Epithelial cell of proximal tubule (primary cell): ENCODE results near the gene ZYG11A. TPM values are rescaled to one million over a fixed set of nuclear protein-coding genes. Genes with fewer than 3 reads are reported as not detected.
"Not testable (repeated sequence)": the region's sequence is repeated elsewhere in the genome, so short reads cannot be mapped to it uniquely, and the experiment has no call there.

Experiments used
- DNase-seq: peaks from one replicate; pipeline ENCODE4 v3.0.0-alpha.2; 2011; ENCODE audit warnings: low read depth
- H3K4me3 ChIP-seq: 2 replicates; pipeline ENCODE4 v1.5.1; 2011; ENCODE audit warnings: low read depth, mild to moderate bottlenecking, low read length
- total RNA-seq: library from RNA; depleted of rRNA; stranded (reverse); fragments of >200 nt; gene quantifications from 2 replicates; pipeline ENCODE4 v1.2.3, GENCODE V29; 2015
- TF ChIP-seq, protein P1 (sequence below): conservative IDR thresholded peaks from 2 replicates; pipeline ENCODE4 v1.5.1; 2012; ENCODE audit warnings: low read depth, mild to moderate bottlenecking, low read length

Gene ZYG11A
- total RNA-seq, 1 donor from 2014 or later, result 0.86 TPM

GRCh38 chr1:52855584-52855983 lies 13.0 kb downstream of the ZYG11A start:
- TF ChIP-seq, protein P1, sequence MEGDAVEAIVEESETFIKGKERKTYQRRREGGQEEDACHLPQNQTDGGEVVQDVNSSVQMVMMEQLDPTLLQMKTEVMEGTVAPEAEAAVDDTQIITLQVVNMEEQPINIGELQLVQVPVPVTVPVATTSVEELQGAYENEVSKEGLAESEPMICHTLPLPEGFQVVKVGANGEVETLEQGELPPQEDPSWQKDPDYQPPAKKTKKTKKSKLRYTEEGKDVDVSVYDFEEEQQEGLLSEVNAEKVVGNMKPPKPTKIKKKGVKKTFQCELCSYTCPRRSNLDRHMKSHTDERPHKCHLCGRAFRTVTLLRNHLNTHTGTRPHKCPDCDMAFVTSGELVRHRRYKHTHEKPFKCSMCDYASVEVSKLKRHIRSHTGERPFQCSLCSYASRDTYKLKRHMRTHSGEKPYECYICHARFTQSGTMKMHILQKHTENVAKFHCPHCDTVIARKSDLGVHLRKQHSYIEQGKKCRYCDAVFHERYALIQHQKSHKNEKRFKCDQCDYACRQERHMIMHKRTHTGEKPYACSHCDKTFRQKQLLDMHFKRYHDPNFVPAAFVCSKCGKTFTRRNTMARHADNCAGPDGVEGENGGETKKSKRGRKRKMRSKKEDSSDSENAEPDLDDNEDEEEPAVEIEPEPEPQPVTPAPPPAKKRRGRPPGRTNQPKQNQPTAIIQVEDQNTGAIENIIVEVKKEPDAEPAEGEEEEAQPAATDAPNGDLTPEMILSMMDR, result no peak
- H3K4me3 ChIP-seq, result no peak overlapping the region
- DNase-seq, result no peak

GRCh38 chr1:52856026-52856425 lies 13.5 kb downstream of the ZYG11A start:
- H3K4me3 ChIP-seq, result no peak overlapping the region
- no peak for DNase-seq
- TF ChIP-seq, protein P1, result no peak

DNA sequence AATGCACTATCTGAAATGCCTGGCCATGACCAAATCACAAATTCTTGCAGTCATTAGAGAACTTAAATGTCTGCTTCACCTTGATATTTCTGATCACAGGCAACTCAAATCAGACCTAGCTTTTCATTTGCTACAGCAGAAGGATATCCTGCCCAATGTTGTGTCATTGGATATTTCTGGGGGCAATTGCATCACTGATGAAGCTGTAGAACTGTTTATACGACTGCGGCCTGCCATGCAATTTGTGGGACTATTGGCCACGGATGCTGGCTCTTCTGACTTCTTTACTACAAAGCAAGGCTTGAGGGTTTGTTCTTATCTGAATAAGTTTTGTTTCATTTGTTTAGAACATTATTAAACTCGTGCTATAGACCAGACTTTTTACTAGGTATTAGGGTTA lies 14.9 kb downstream of the ZYG11A start:
- TF ChIP-seq, protein P1, result no peak
- DNase-seq, result no peak
- no peak overlapping the region for H3K4me3 ChIP-seq

GRCh38 chr1:52862666-52863458 lies 20.3 kb downstream of the ZYG11A start:
- TF ChIP-seq, protein P1, result no peak
- no peak overlapping the region for H3K4me3 ChIP-seq
- DNase-seq, result no peak

DNA sequence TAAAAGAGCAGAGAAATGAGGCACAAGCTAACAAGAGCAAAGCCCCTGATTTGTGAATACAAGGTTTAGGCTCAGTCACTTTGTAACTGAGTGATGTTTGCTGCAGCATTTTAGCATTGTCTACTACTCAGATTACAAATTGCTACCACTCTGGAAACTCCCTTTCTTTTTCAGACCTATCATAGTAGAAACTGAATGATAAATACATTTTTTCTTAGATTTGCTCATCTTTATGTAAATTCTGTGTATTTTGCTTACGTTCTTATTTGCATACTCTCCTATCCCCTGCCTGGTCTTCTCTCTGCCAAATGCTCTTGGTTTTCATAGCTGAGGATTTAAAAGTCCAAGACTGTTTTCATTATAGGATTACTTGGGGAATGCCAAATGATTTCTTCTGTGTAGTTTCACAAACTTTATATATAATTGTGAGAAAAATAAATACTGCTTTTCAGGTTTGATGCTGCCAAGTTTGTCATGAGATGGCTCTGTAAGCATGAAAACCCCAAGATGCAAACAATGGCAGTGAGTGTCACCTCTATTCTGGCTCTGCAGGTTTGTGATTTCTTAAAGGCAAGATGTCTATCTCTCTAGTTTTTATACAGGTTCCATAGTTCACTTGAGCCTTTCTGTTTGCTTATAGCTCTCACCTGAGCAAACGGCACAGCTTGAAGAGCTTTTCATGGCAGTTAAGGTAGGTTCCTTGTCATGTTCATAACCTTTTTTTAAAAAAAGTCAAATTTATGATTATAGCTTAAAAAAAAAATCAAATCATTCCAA lies 24.7 kb downstream of the ZYG11A start:
- no peak for DNase-seq
- TF ChIP-seq, protein P1, result no peak
- no peak overlapping the region for H3K4me3 ChIP-seq

DNA sequence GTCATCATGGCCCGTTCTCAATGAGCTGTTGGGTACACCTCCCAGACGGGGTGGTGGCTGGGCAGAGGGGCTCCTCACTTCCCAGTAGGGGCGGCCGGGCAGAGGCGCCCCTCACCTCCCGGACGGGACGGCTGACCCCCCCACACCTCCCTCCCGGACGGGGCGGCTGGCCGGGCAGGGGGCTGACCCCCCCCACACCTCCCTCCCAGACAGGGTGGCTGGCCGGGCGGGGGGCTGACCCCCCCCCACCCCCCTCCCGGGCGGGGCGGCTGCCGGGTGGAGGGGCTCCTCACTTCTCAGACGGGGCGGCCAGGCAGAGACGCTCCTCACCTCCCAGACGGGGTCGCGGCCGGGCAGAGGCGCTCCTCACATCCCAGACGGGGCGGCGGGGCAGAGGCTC lies 27.2 kb downstream of the ZYG11A start:
- not testable (repeated sequence) for H3K4me3 ChIP-seq, DNase-seq

DNA sequence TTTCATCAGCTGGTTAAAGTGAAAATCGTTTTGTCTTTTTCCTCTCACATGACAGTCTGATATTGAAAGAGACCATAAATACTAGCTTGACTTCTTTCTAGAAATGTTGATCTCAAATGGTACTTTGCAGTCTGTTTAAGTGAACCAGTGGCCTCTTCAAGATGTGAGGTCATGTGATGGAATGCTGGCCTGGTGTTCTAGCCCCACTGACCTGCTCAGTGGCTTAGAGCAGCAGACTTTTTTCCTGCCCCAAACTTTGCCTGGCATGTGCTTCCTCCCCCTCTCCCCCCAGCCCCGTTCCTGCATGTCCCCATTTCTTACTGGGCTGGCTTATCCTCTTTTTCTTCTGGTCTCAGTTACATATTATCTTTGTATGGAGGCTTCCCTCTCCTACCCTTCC lies 34.3 kb downstream of the ZYG11A start:
- TF ChIP-seq, protein P1, result no peak
- H3K4me3 ChIP-seq, result no peak overlapping the region
- no peak for DNase-seq
